GM23338 (cell line): ENCODE results near the gene COL9A2. TPM values are rescaled to one million over a fixed set of nuclear protein-coding genes. Genes with fewer than 3 reads are reported as not detected.

Experiments
- ATAC-seq: fragments of 200-7000 bp; cut with Tn5 transposase; 3 replicates; pipeline ENCODE4 v1.9.1; 2020
- DNase-seq: peaks from one replicate; pipeline ENCODE4 v3.0.0-alpha.2; 2015; ENCODE audit warnings: low spot score
- H2AFZ ChIP-seq: fragments of 200-600 bp; sonication (generic); 2 replicates; pipeline ENCODE4 v1.8.0; 2016; ENCODE audit warnings: antibody characterized with exemption, mild to moderate bottlenecking, moderate library complexity
- H3F3A ChIP-seq: fragments of 200-600 bp; sonication (generic); replicated peaks from 2 replicates; pipeline ENCODE4 v1.8.0; 2017; ENCODE audit warnings: antibody characterized with exemption, mixed run types, low read depth
- H3K27ac ChIP-seq: fragments of 200-600 bp; sonication (generic); 2 replicates; pipeline ENCODE4 v1.6.1; 2016; ENCODE audit warnings: low read depth
- H3K27me3 ChIP-seq: fragments of 200-600 bp; sonication (generic); 2 replicates; pipeline ENCODE4 v1.8.0; 2016; ENCODE audit warnings: mild to moderate bottlenecking, mixed run types, moderate library complexity; ENCODE audit not compliant: insufficient read depth
- H3K36me3 ChIP-seq: fragments of 200-600 bp; sonication (generic); 2 replicates; pipeline ENCODE4 v1.8.0; 2016; ENCODE audit warnings: mild to moderate bottlenecking; ENCODE audit not compliant: insufficient read depth
- H3K4me1 ChIP-seq: fragments of 200-600 bp; sonication (generic); 2 replicates; pipeline ENCODE4 v1.8.0; 2016; ENCODE audit warnings: mild to moderate bottlenecking, moderate library complexity; ENCODE audit not compliant: insufficient read depth
- H3K4me2 ChIP-seq: fragments of 200-600 bp; sonication (generic); 2 replicates; pipeline ENCODE4 v1.7.1; 2017; ENCODE audit warnings: mixed run types
- H3K4me3 ChIP-seq: fragments of 200-600 bp; sonication (generic); 2 replicates; pipeline ENCODE4 v1.6.1; 2016; ENCODE audit warnings: mixed run types
- H3K79me2 ChIP-seq: fragments of 200-600 bp; sonication (generic); replicated peaks from 2 replicates; pipeline ENCODE4 v1.8.0; 2017; ENCODE audit warnings: mild to moderate bottlenecking; ENCODE audit not compliant: insufficient read depth
- H3K9me2 ChIP-seq: fragments of 200-600 bp; sonication (generic); 2 replicates; pipeline ENCODE4 v1.8.0; 2017; ENCODE audit not compliant: insufficient read depth
- H4K20me1 ChIP-seq: fragments of 200-600 bp; sonication (generic); replicated peaks from 2 replicates; pipeline ENCODE4 v1.8.0; 2017; ENCODE audit warnings: mild to moderate bottlenecking; ENCODE audit not compliant: insufficient read depth
- H3K27ac Mint-ChIP-seq: 2 replicates; pipeline ENCODE4 v1.8.0; 2020; ENCODE audit warnings: inconsistent platforms, mild to moderate bottlenecking, moderate library complexity, mixed read lengths
- H3K27me3 Mint-ChIP-seq: 3 replicates; pipeline ENCODE4 v1.8.0; 2022; ENCODE audit warnings: low read depth, mild to moderate bottlenecking, moderate library complexity, mixed read lengths, inconsistent platforms; ENCODE audit not compliant: insufficient read depth, poor library complexity
- H3K36me3 Mint-ChIP-seq: 3 replicates; pipeline ENCODE4 v1.8.0; 2021; ENCODE audit warnings: low read depth, mild to moderate bottlenecking, inconsistent platforms, moderate library complexity, mixed read lengths
- H3K4me1 Mint-ChIP-seq: 3 replicates; pipeline ENCODE4 v1.8.0; 2020; ENCODE audit warnings: mild to moderate bottlenecking, inconsistent platforms, mixed read lengths
- H3K4me3 Mint-ChIP-seq: 3 replicates; pipeline ENCODE4 v1.8.0; 2021; ENCODE audit warnings: moderate library complexity, mild to moderate bottlenecking, inconsistent platforms, mixed read lengths
- H3K9me3 Mint-ChIP-seq: 3 replicates; pipeline ENCODE4 v1.8.0; 2020; ENCODE audit warnings: moderate library complexity, mild to moderate bottlenecking, inconsistent platforms, mixed read lengths
- CREB1 ChIP-seq: fragments of 250-450 bp; sonication (Bioruptor Pico); IDR thresholded peaks from 2 replicates; pipeline ENCODE4 v1.5.0; 2020; ENCODE audit warnings: low read depth, mild to moderate bottlenecking, moderate library complexity
- CTCF ChIP-seq, 2 experiments: fragments of 200-600 bp in 1 of 2; sonication (generic) in 1 of 2; conservative IDR thresholded peaks; 2 replicates each; pipeline versions ENCODE4 v1.5.1 to v1.6.1; 2016 to 2017; ENCODE audit warnings: antibody characterized with exemption in 2 of 2, low read depth in 2 of 2, mild to moderate bottlenecking in 2 of 2, moderate library complexity in 1 of 2
- ETS1 ChIP-seq: IDR thresholded peaks from 2 replicates; pipeline ENCODE4 v1.6.1; 2016; ENCODE audit warnings: antibody characterized with exemption
- EZH2 ChIP-seq: fragments of 200-600 bp; sonication (generic); IDR thresholded peaks from one replicate; pipeline ENCODE4 v1.8.0; 2017; ENCODE audit warnings: antibody characterized with exemption, mild to moderate bottlenecking, low read depth; ENCODE audit not compliant: unreplicated experiment
- EZH2phosphoT487 ChIP-seq: fragments of 200-600 bp; sonication (generic); IDR thresholded peaks from one replicate; pipeline ENCODE4 v1.8.1; 2018; ENCODE audit warnings: antibody characterized with exemption; ENCODE audit not compliant: unreplicated experiment
- JUNB ChIP-seq: IDR thresholded peaks from one replicate; pipeline ENCODE4 v1.6.1; 2016; ENCODE audit warnings: antibody characterized with exemption; ENCODE audit not compliant: unreplicated experiment
- NANOG ChIP-seq: IDR thresholded peaks from 2 replicates; pipeline ENCODE4 v1.6.1; 2016; ENCODE audit warnings: antibody characterized with exemption, borderline replicate concordance
- POLR2AphosphoS5 ChIP-seq: IDR thresholded peaks from 2 replicates; pipeline ENCODE4 v1.6.1; 2016; ENCODE audit warnings: antibody characterized with exemption, low read depth
- REST ChIP-seq: IDR thresholded peaks from one replicate; pipeline ENCODE4 v1.6.1; 2018; ENCODE audit warnings: antibody characterized with exemption; ENCODE audit not compliant: unreplicated experiment
- STAT1 ChIP-seq: IDR thresholded peaks from one replicate; pipeline ENCODE4 v1.6.1; 2016; ENCODE audit warnings: antibody characterized with exemption; ENCODE audit not compliant: unreplicated experiment
- polyA plus RNA-seq: library from polyadenylated mRNA; unstranded; fragments of >200 nt; fragmentation: Nextera tagmentation; extraction: Ambion mirVana; gene quantifications from 2 replicates; pipeline ENCODE4 v1.2.1, GENCODE V29; 2016
- total RNA-seq: library from RNA; depleted of rRNA; stranded (reverse); fragments of >200 nt; shearing (Covaris generic); gene quantifications from 2 replicates; pipeline ENCODE4 v1.2.3, GENCODE V29; 2014

COL9A2 gene
- total and polyA plus RNA-seq, 2 experiments from 2014 or later: 2.6 to 2.8 TPM

GRCh38 chr1:40309374-40310128, 7.5 kb downstream of the COL9A2 start:
- no peaks in the 10 kb centered on the region for H4K20me1 ChIP-seq
- Mint-ChIP-seq H3K36me3 (no peaks in the 10 kb centered on the region; the same call in 2 of the 3 replicates), H3K27me3 (peaks cover 18% of the 10 kb centered on the region), H3K4me1 (peaks cover 6% of the 10 kb centered on the region; the same call in 2 of the 3 replicates), H3K9me3 (no peaks in the 10 kb centered on the region), H3K27ac (no peak overlapping the region), H3K4me3 (no peak overlapping the region)
- H3K27me3 ChIP-seq: peaks cover 32% of the 10 kb centered on the region
- H2AFZ ChIP-seq: no peak overlapping the region
- no peaks in the 10 kb centered on the region for H3K79me2 ChIP-seq
- H3K4me3 ChIP-seq: no peak overlapping the region
- ATAC-seq: no peak
- H3K4me2 ChIP-seq: no peak overlapping the region
- H3K27ac ChIP-seq: no peak overlapping the region
- DNase-seq: no peak
- peaks cover 3% of the 10 kb centered on the region for H3K4me1 ChIP-seq
- H3K36me3 ChIP-seq: no peaks in the 10 kb centered on the region
- no peaks in the 10 kb centered on the region for H3F3A ChIP-seq
- no peak for TF ChIP-seq NANOG
- H3K9me2 ChIP-seq: no peaks in the 10 kb centered on the region

- Histone ChIP-seq H3K79me2 (no peaks in the 10 kb centered on the region), H3K27ac (no peak overlapping the region), H3K4me1 (no peaks in the 10 kb centered on the region; the same call in 1 of the 2 replicates), H3K4me2 (no peak overlapping the region), H3F3A (no peaks in the 10 kb centered on the region), H3K36me3 (no peaks in the 10 kb centered on the region), H2AFZ (no peak overlapping the region), H3K27me3 (peaks cover 32% of the 10 kb centered on the region), H3K9me2 (no peaks in the 10 kb centered on the region), H4K20me1 (no peaks in the 10 kb centered on the region), H3K4me3 (no peak overlapping the region)
- Mint-ChIP-seq H3K27me3 (peaks cover 16% of the 10 kb centered on the region), H3K36me3 (no peaks in the 10 kb centered on the region), H3K27ac (no peak overlapping the region), H3K4me1 (no peaks in the 10 kb centered on the region), H3K4me3 (no peak overlapping the region), H3K9me3 (no peaks in the 10 kb centered on the region)
- DNase-seq: no peak
- no peak for ATAC-seq
- no peak for TF ChIP-seq CREB1 (CRISPR knock-in tag)
- TF ChIP-seq STAT1: no peak
- TF ChIP-seq REST: no peak
- no peak for TF ChIP-seq EZH2
- no peak for TF ChIP-seq CTCF (conservative IDR thresholded peaks at IDR 0.05; ENCODE audit: low read depth in 2 of 2)
- TF ChIP-seq POLR2AphosphoS5: no peak
- no peak for TF ChIP-seq EZH2phosphoT487
- no peak for TF ChIP-seq JUNB
- TF ChIP-seq ETS1: no peak
Observed at GRCh38 chr1:40308036-40308727, 8.9 kb downstream of the COL9A2 start.
